Brain microvascular endothelial cell (primary cell): Measurements from ENCODE around the gene ATXN7.

Source experiments
- DNase-seq: peaks from one replicate; pipeline ENCODE4 v3.0.0-alpha.2; 2020
- H3K27ac ChIP-seq: fragments of 250-450 bp; sonication (Bioruptor Pico); 2 replicates; pipeline ENCODE4 v1.5.1; 2020; ENCODE audit warnings: mild to moderate bottlenecking, moderate library complexity
- H3K27me3 ChIP-seq: fragments of 250-450 bp; sonication (Bioruptor Pico); replicated peaks from 2 replicates; pipeline ENCODE4 v1.5.1; 2020; ENCODE audit warnings: mild to moderate bottlenecking
- H3K36me3 ChIP-seq: fragments of 250-450 bp; sonication (Bioruptor Pico); replicated peaks from 2 replicates; pipeline ENCODE4 v1.5.1; 2020; ENCODE audit warnings: mild to moderate bottlenecking
- H3K4me3 ChIP-seq: 2 replicates; pipeline ENCODE4 v1.5.1; 2011; ENCODE audit warnings: low read depth, mild to moderate bottlenecking, control low read depth, low read length, moderate library complexity
- in situ Hi-C: cut with HindIII; loops from 2 replicates; pipeline ENCODE4 v1.10.0; 2017; ENCODE audit warnings: low sequenced_read_pairs, low pct_ligation_motif_present
- TF ChIP-seq, protein P1 (sequence below): IDR thresholded peaks from 2 replicates; pipeline ENCODE4 v1.5.1; 2011; ENCODE audit warnings: low read depth, mild to moderate bottlenecking, moderate library complexity, low read length, control low read depth, inconsistent platforms; ENCODE audit errors: missing control alignments

ATXN7 gene

DNA sequence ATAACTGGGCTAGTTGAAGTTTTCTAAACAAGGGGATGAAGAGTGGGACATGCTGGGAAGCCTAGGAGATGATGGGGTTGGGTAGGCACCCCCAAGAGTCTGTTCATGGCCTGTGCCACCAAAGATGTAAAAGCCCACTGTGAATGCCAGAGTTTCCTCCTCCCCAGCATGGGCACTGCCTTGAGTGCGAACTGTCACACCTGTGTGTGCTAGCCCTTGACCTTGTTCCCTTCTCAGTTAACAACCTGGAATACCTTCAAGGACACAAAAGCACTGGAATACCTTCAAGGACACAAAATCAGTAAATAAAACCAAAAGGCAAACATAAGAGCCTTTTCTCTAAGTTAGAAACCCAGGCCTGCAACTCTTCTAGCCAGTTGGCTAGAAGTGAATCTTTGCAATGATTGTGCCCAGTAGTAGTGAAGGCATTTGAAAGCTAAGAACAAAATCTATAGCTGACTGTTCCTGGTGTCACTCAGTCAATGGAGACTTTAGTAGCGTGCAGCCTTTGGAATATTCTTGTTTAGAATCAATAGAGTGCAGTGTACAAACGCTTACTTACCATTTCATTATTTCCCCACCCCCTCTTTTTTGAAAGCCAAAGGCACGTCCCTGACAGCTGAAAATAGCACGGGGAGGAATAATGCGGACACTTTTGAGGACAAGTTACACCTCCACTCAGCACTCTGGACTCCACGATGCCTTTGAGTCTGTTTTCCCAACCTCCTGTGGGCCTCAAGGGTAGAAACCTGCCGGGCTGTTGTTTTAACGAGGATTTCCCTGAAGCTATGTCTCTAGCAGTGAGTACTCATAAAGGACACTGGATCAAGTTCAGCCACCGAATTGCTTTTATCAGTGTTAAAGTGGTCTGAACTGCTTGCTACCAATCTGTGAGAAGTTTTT is 135.4 kb downstream of the ATXN7 start:
- no peak for DNase-seq
- TF ChIP-seq, protein P1, sequence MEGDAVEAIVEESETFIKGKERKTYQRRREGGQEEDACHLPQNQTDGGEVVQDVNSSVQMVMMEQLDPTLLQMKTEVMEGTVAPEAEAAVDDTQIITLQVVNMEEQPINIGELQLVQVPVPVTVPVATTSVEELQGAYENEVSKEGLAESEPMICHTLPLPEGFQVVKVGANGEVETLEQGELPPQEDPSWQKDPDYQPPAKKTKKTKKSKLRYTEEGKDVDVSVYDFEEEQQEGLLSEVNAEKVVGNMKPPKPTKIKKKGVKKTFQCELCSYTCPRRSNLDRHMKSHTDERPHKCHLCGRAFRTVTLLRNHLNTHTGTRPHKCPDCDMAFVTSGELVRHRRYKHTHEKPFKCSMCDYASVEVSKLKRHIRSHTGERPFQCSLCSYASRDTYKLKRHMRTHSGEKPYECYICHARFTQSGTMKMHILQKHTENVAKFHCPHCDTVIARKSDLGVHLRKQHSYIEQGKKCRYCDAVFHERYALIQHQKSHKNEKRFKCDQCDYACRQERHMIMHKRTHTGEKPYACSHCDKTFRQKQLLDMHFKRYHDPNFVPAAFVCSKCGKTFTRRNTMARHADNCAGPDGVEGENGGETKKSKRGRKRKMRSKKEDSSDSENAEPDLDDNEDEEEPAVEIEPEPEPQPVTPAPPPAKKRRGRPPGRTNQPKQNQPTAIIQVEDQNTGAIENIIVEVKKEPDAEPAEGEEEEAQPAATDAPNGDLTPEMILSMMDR, result no peak
- H3K27me3 ChIP-seq, result no peaks in the 10 kb centered on the region
- in situ Hi-C loops, result no loop called here
- H3K36me3 ChIP-seq, result peaks cover 33% of the 10 kb centered on the region
- no peak overlapping the region for H3K27ac ChIP-seq
- H3K4me3 ChIP-seq, result no peak overlapping the region

DNA sequence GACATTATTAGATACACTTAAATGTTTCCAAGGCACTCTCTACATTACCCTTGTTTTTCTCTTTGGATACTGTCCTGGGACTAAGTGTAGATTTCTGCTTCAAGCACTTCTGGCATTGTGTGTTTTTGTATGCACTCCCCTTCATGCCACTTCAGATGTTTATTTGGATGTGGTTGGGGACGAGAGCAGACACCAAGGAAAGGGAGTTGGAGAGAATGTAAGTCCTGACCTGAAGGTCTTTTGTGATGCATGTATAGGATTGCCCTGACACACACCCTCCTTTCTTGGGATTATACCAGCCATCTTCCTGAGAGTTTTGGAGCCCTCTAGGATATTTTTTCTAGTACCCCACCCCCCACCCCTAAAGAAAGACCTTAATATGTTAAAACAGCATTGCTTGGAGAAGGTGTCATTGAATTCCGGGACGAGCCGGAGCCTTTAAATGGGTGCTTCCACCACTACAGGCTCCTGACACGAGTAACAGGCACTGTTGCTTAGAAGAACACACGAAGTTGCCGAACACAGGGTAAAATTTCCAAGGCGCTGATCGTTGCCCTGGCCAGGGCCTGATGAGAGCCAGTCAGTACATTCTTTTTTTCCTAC is 136.9 kb downstream of the ATXN7 start:
- TF ChIP-seq, protein P1, result no peak
- Histone ChIP-seq H3K27me3 (no peaks in the 10 kb centered on the region), H3K27ac (no peak overlapping the region), H3K36me3 (peaks cover 37% of the 10 kb centered on the region), H3K4me3 (no peak overlapping the region)
- DNase-seq, result no peak
- in situ Hi-C loops, result no loop called here

DNA sequence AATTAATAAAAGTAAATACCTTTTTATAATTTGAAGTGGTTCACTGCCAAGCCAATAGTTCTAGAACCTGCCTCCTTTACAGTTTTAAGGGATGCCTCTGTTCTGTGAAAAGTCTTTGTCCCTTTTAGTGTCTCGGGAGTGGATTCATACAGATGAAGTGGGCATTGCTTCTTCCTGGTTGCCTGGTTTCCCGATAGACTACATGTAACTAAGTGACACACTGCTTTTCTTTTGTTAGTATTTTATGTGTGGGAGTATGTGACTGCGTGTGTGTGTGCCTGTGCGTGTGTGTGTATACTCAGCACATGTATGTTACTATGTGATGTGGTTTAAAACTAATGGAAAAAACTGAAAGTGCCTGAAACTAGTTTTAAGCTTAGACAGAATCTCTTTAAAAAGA is 138.6 kb downstream of the ATXN7 start:
- H3K27me3 ChIP-seq, result no peaks in the 10 kb centered on the region
- H3K27ac ChIP-seq, result no peak overlapping the region
- peaks cover 41% of the 10 kb centered on the region for H3K36me3 ChIP-seq
- TF ChIP-seq, protein P1, result no peak
- no peak for DNase-seq
- in situ Hi-C loops, result no loop called here
- no peak overlapping the region for H3K4me3 ChIP-seq

DNA sequence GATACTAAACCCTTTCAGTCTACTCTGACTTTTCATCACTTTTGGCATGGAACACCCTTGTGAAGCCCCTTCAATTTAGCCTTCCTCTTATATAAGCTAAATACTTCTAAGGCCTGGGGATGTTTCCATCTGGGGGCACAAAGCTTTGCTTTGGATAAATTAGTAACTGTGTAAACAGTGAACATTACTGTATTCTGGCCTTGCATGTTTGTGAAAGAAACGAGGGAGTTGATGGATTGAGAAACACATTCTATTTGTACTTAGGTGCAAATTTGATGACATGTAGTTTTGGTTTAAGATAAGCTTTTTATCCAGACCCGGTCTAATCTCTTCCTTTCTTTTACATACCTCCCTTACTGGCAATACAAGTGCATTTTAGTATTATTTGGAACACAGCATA is 139.9 kb downstream of the ATXN7 start:
- H3K36me3 ChIP-seq, result peaks cover 41% of the 10 kb centered on the region
- in situ Hi-C loops, result no loop called here
- DNase-seq, result no peak

DNA sequence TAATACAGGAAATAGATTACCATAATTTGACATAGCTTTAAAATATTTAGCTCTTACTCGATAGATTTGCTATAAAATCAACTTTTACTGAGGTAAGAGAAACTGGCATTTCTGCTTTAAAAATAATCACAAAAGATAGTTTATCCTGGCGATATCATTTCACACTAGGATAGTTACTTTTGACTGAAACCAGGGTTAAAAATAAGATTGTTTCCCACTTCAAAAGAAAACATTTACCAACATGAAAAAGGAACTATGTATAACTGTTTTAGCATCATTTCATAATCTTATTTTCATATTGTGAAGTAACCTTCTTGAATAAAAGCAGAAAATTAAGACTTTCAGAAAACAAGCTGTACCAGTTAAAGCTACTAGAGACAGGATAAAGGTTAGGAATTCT is 144.3 kb downstream of the ATXN7 start:
- Histone ChIP-seq H3K27me3 (no peaks in the 10 kb centered on the region), H3K4me3 (no peak overlapping the region), H3K36me3 (peaks cover 55% of the 10 kb centered on the region), H3K27ac (no peak overlapping the region)
- no peak for DNase-seq
- in situ Hi-C loops, result no loop called here
- TF ChIP-seq, protein P1, result no peak

More for the DNA sequence above, 139.9 kb downstream of the ATXN7 start:
- Histone ChIP-seq H3K4me3 (no peak overlapping the region), H3K27me3 (no peaks in the 10 kb centered on the region), H3K27ac (no peak overlapping the region)
- TF ChIP-seq, protein P1, result no peak
